Measurements from ENCODE around the gene BCL2A1. TPM values are rescaled to one million over a fixed set of nuclear protein-coding genes. Genes with fewer than 3 reads are reported as not detected.

Gene BCL2A1
- polyA plus RNA-seq, 1 donor (not counting 4 experiments of a cell fraction or from before 2014, with no cell fraction given), result 0.10 TPM

- Histone ChIP-seq H2AFZ (ENCODE audit: control insufficient read depth, low read length) (no peak overlapping the region), H3K27ac (ENCODE audit: control insufficient read depth, insufficient read depth, low read length) (no peak overlapping the region), H3K4me1 (ENCODE audit: control insufficient read depth, extremely low read depth, insufficient read depth, low read length) (no peaks in the 10 kb centered on the region), H3K9me1 (ENCODE audit: control insufficient read depth, extremely low read depth, insufficient read depth, low read length) (no peaks in the 10 kb centered on the region), H3K4me2 (ENCODE audit: control insufficient read depth, extremely low read depth, insufficient read depth, low read depth, low read length) (no peak overlapping the region), H3K36me3 (ENCODE audit: control insufficient read depth in 2 of 2, extremely low read depth in 1 of 2, insufficient read depth in 2 of 2, low read length in 2 of 2) (no peaks in the 10 kb centered on the region), H3K27me3 (ENCODE audit: control insufficient read depth, extremely low read depth, insufficient read depth, low read length) (no peaks in the 10 kb centered on the region), H3K4me3 (ENCODE audit: control insufficient read depth in 2 of 3, extremely low read depth in 1 of 3, insufficient read depth in 2 of 3, low read depth in 1 of 3, low read length in 3 of 3) (no peak overlapping the region), H3K9me3 (ENCODE audit: control insufficient read depth, low read depth, low read length) (no peaks in the 10 kb centered on the region), H4K20me1 (ENCODE audit: control insufficient read depth, extremely low read depth, insufficient read depth, low read length) (no peaks in the 10 kb centered on the region), H3K9ac (ENCODE audit: control insufficient read depth, extremely low read depth, insufficient read depth, low read length) (no peak overlapping the region), H3K79me2 (ENCODE audit: control insufficient read depth, insufficient read depth, low read length) (no peaks in the 10 kb centered on the region)
- DNase-seq (ENCODE audit: low read depth, low spot score) (no peak), FAIRE-seq (no peak)
- dilution Hi-C loops (cut with MboI; ENCODE audit: extremely low pct_ligation_motif_present, low sequenced_read_pairs), result no loop called here
- TF ChIP-seq, protein P1, sequence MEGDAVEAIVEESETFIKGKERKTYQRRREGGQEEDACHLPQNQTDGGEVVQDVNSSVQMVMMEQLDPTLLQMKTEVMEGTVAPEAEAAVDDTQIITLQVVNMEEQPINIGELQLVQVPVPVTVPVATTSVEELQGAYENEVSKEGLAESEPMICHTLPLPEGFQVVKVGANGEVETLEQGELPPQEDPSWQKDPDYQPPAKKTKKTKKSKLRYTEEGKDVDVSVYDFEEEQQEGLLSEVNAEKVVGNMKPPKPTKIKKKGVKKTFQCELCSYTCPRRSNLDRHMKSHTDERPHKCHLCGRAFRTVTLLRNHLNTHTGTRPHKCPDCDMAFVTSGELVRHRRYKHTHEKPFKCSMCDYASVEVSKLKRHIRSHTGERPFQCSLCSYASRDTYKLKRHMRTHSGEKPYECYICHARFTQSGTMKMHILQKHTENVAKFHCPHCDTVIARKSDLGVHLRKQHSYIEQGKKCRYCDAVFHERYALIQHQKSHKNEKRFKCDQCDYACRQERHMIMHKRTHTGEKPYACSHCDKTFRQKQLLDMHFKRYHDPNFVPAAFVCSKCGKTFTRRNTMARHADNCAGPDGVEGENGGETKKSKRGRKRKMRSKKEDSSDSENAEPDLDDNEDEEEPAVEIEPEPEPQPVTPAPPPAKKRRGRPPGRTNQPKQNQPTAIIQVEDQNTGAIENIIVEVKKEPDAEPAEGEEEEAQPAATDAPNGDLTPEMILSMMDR (optimal IDR thresholded peaks at IDR 0.05 in 1 of 3, IDR thresholded peaks at IDR 0.05 in 1 of 3, conservative IDR thresholded peaks at IDR 0.05 in 1 of 3; ENCODE audit: extremely low read depth in 1 of 3, insufficient read depth in 2 of 3, low read length in 3 of 3), result no peak
- no peak for TF ChIP-seq EZH2 (IDR thresholded peaks at IDR 0.05; ENCODE audit: low read length)
These were observed 18.7 kb downstream of the BCL2A1 start for GRCh38 chr15:79952329-79952728.

DNA sequence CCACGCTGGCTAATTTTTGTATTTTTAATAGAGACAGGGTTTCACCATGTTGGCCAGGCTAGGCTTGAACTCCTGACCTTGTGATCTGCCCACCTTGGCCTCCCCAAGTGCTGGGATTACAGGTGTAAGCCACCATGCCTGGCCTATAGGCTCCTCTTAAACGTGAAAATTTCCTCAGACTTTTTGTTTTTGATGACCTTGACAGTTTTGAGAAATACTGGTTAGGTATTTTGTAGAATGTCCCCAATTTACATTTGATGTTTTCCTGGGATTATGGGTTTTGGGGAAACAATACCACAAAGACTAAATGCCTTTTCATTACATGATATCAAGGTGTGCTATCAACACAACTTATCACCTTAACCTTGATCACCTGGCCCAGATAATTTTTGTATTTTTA is 20.7 kb downstream of the BCL2A1 start:
- TF ChIP-seq, protein P1 (optimal IDR thresholded peaks at IDR 0.05 in 1 of 3, IDR thresholded peaks at IDR 0.05 in 1 of 3, conservative IDR thresholded peaks at IDR 0.05 in 1 of 3; ENCODE audit: extremely low read depth in 1 of 3, insufficient read depth in 2 of 3, low read length in 3 of 3), result no peak
- no peak for TF ChIP-seq EZH2 (IDR thresholded peaks at IDR 0.05; ENCODE audit: low read length)
- dilution Hi-C loops (cut with MboI; ENCODE audit: extremely low pct_ligation_motif_present, low sequenced_read_pairs), result no loop called here
- no peak for FAIRE-seq

More for the DNA sequence above, 20.7 kb downstream of the BCL2A1 start:
- H3K4me3 ChIP-seq (ENCODE audit: control insufficient read depth in 2 of 3, extremely low read depth in 1 of 3, insufficient read depth in 2 of 3, low read depth in 1 of 3, low read length in 3 of 3), result no peak overlapping the region
- no peaks in the 10 kb centered on the region for H3K4me1 ChIP-seq (ENCODE audit: control insufficient read depth, extremely low read depth, insufficient read depth, low read length)
- H3K9me3 ChIP-seq (ENCODE audit: control insufficient read depth, low read depth, low read length), result no peaks in the 10 kb centered on the region
- H3K4me2 ChIP-seq (ENCODE audit: control insufficient read depth, extremely low read depth, insufficient read depth, low read depth, low read length), result no peak overlapping the region
- H3K27me3 ChIP-seq (ENCODE audit: control insufficient read depth, extremely low read depth, insufficient read depth, low read length), result no peaks in the 10 kb centered on the region
- H3K79me2 ChIP-seq (ENCODE audit: control insufficient read depth, insufficient read depth, low read length), result no peaks in the 10 kb centered on the region
- no peak overlapping the region for H3K27ac ChIP-seq (ENCODE audit: control insufficient read depth, insufficient read depth, low read length)
- H2AFZ ChIP-seq (ENCODE audit: control insufficient read depth, low read length), result no peak overlapping the region
- DNase-seq (ENCODE audit: low read depth, low spot score), result no peak
- H3K9me1 ChIP-seq (ENCODE audit: control insufficient read depth, extremely low read depth, insufficient read depth, low read length), result no peaks in the 10 kb centered on the region
- H3K36me3 ChIP-seq (ENCODE audit: control insufficient read depth in 2 of 2, extremely low read depth in 1 of 2, insufficient read depth in 2 of 2, low read length in 2 of 2), result no peaks in the 10 kb centered on the region
- H4K20me1 ChIP-seq (ENCODE audit: control insufficient read depth, extremely low read depth, insufficient read depth, low read length), result no peaks in the 10 kb centered on the region
- no peak overlapping the region for H3K9ac ChIP-seq (ENCODE audit: control insufficient read depth, extremely low read depth, insufficient read depth, low read length)
